K562 (cell line): Measurements from ENCODE around the gene IL34. TPM values are rescaled to one million over a fixed set of nuclear protein-coding genes. Genes with fewer than 3 reads are reported as not detected.
A peak's percentile ranks its signal among the peaks of the same experiment; 100 is the strongest.

Source experiments
- ATAC-seq: fragments of 200-7000 bp; cut with Tn5 transposase; 3 replicates; pipeline ENCODE4 v1.9.1; 2020; ENCODE audit warnings: moderate library complexity
- BruUV-seq: library from RNA; stranded (reverse); fragments of 400-500 nt; replicated peaks from 2 replicates; lab custom pipeline; 2021; lab: Mats Ljungman, UMichigan
- CTCF ChIA-PET: fragments of 300-600 bp; formaldehyde crosslinking; extraction: SDS; loops from one replicate; lab custom pipeline; 2021; ENCODE audit warnings: low intra/inter-chr PET ratio; lab: Yijun Ruan, JAX
- POLR2A ChIA-PET: fragments of 300-600, 350-650 bp; sonication (Branson Sonifier 250); formaldehyde crosslinking; extraction: SDS; loops from one replicate; lab custom pipeline; 2021; ENCODE audit warnings: antibody characterized with exemption, inconsistent platforms; lab: Yijun Ruan, JAX
- DNase-seq, 4 experiments: peaks; one replicate each; pipeline versions ENCODE4 v3.0.0 to v3.0.0-alpha.2; 2011 to 2018; ENCODE audit warnings: low spot score in 3 of 4, mixed read lengths in 3 of 4; ENCODE audit errors: extremely low read depth in 1 of 4
- FAIRE-seq: peaks from 2 replicates; lab custom pipeline; 2011; peaks lifted over from hg19 to GRCh38; lab: Jason Lieb, UNC
- H2AFZ ChIP-seq: 2 replicates; pipeline ENCODE4 v1.6.0; 2011; ENCODE audit warnings: low read depth, low read length, control low read depth, inconsistent platforms
- H3K27ac ChIP-seq: fragments of 200-600 bp; 3 replicates; pipeline ENCODE4 v1.8.0; 2011; ENCODE audit warnings: low read depth, mild to moderate bottlenecking, control low read depth, inconsistent platforms, low read length, moderate library complexity, mixed read lengths; ENCODE audit errors: extremely low read depth
- H3K27me3 ChIP-seq, 2 experiments: fragments of 300-600 bp in 1 of 2; 2 replicates in 1 of 2; 3 replicates in 1 of 2; pipeline versions ENCODE4 v1.6.0 to v1.8.0; 2011; ENCODE audit warnings: inconsistent platforms in 2 of 2, low read length in 2 of 2, mild to moderate bottlenecking in 1 of 2, mixed read lengths in 1 of 2, moderate library complexity in 1 of 2; ENCODE audit not compliant: control insufficient read depth in 2 of 2, insufficient read depth in 2 of 2
- H3K36me3 ChIP-seq: fragments of 300-600 bp; 3 replicates; pipeline ENCODE4 v1.8.0; 2011; ENCODE audit warnings: mild to moderate bottlenecking, low read length, inconsistent platforms; ENCODE audit not compliant: control insufficient read depth, insufficient read depth
- H3K4me1 ChIP-seq, 2 experiments: fragments of 200-600 bp in 1 of 2; replicated peaks in 1 of 2; 2 replicates in 1 of 2; 3 replicates in 1 of 2; pipeline versions ENCODE4 v1.5.1 to v1.8.0; 2011; ENCODE audit warnings: inconsistent platforms in 2 of 2, low read length in 2 of 2, mild to moderate bottlenecking in 1 of 2, mixed read lengths in 1 of 2, moderate library complexity in 1 of 2; ENCODE audit not compliant: control insufficient read depth in 2 of 2, insufficient read depth in 2 of 2
- H3K4me2 ChIP-seq: 2 replicates; pipeline ENCODE4 v1.6.1; 2011; ENCODE audit warnings: low read length, control low read depth, inconsistent platforms, mixed read lengths; ENCODE audit not compliant: insufficient read depth
- H3K4me3 ChIP-seq: fragments of 200-600 bp; sonication (generic), shearing (Covaris generic); 2 replicates; pipeline ENCODE4 v1.5.1; 2016; ENCODE audit warnings: control low read depth, inconsistent platforms
- H3K79me2 ChIP-seq: fragments of 200-600 bp; 3 replicates; pipeline ENCODE4 v1.8.0; 2011; ENCODE audit warnings: low read length, inconsistent platforms; ENCODE audit not compliant: control insufficient read depth, insufficient read depth
- H3K9ac ChIP-seq, 2 experiments: 2 replicates each; pipeline versions ENCODE4 v1.6.0 to v1.6.1; 2011; ENCODE audit warnings: low read depth in 2 of 2, low read length in 2 of 2, control low read depth in 1 of 2, inconsistent platforms in 1 of 2, mild to moderate bottlenecking in 1 of 2, mixed read lengths in 1 of 2; ENCODE audit not compliant: insufficient read depth in 1 of 2
- H3K9me1 ChIP-seq: one replicate; pipeline ENCODE4 v1.6.0; 2011; ENCODE audit warnings: inconsistent platforms, mild to moderate bottlenecking, low read length, moderate library complexity; ENCODE audit not compliant: control insufficient read depth, insufficient read depth
- H3K9me3 ChIP-seq: replicated peaks from 2 replicates; pipeline ENCODE4 v1.5.1; 2011; ENCODE audit warnings: low read depth, low read length, inconsistent platforms; ENCODE audit not compliant: control insufficient read depth, insufficient read depth
- H4K20me1 ChIP-seq: replicated peaks from 2 replicates; pipeline ENCODE4 v1.6.1; 2011; ENCODE audit warnings: low read length, inconsistent platforms, mixed read lengths; ENCODE audit not compliant: control insufficient read depth, insufficient read depth
- C11orf30 ChIP-seq: fragments of 450-650 bp; IDR thresholded peaks from 2 replicates; pipeline ENCODE4 v1.6.1; 2016; ENCODE audit warnings: low read depth, mild to moderate bottlenecking
- JUN ChIP-seq, 2 experiments: sonication (generic) in 1 of 2; formaldehyde crosslinking in 1 of 2; IDR thresholded peaks; 2 replicates each; pipeline versions ENCODE4 v1.6.1 to v1.8.0; 2012 to 2022; ENCODE audit warnings: borderline replicate concordance in 2 of 2, mild to moderate bottlenecking in 2 of 2, improper control_type of control experiment in 1 of 2, low read depth in 1 of 2, low read length in 1 of 2, missing genetic modification reagents in 1 of 2
- RBM15 ChIP-seq: fragments of 200-400 bp; formaldehyde crosslinking; IDR thresholded peaks from 2 replicates; pipeline ENCODE4 v1.6.1; 2018; ENCODE audit warnings: mild to moderate bottlenecking, low read length, moderate library complexity; ENCODE audit not compliant: insufficient read depth
- SAFB ChIP-seq: fragments of 200-400 bp; formaldehyde crosslinking; IDR thresholded peaks from 2 replicates; pipeline ENCODE4 v1.6.1; 2017; ENCODE audit warnings: low read depth, low read length, borderline replicate concordance
- YY1 ChIP-seq, 3 experiments: IDR thresholded peaks; 2 replicates each; pipeline ENCODE4 v1.6.1; 2011; ENCODE audit warnings: low read length in 2 of 3, mild to moderate bottlenecking in 2 of 3, moderate library complexity in 2 of 3, borderline replicate concordance in 1 of 3, control low read depth in 1 of 3, low read depth in 1 of 3; ENCODE audit not compliant: insufficient read depth in 3 of 3, insufficient replicate concordance in 2 of 3, control insufficient read depth in 1 of 3, insufficient read length in 1 of 3; ENCODE audit errors: extremely low read depth in 1 of 3
- ZNF232 ChIP-seq: sonication (generic); formaldehyde crosslinking; IDR thresholded peaks from 2 replicates; pipeline ENCODE4 v1.8.0; 2022; ENCODE audit warnings: mild to moderate bottlenecking, missing genetic modification reagents
- WGBS: fragments of 100-300 bp; shearing (Covaris generic); methylation state at CpG from one replicate; pipeline ENCODE4 v1.1.6; 2016; ENCODE audit warnings: low coverage, mixed read lengths; ENCODE audit not compliant: insufficient coverage; ENCODE audit errors: missing lambda C conversion rate; 5-methylcytosine and 5-hydroxymethylcytosine counted together
- in situ Hi-C: fragments of 300-500 bp; cut with MboI; formaldehyde crosslinking; loops from 4 replicates; pipeline ENCODE4 v1.15.0; 2018; ENCODE audit warnings: inconsistent platforms, mixed read lengths
- intact Hi-C: fragments of 100-400 bp; cut with micrococcal nuclease; formaldehyde crosslinking; loops from 2 replicates; pipeline ENCODE4 v1.14.2; 2022
- polyA plus RNA-seq, 8 experiments: library from polyadenylated mRNA; depleted of rRNA in 4 of 8; stranded (reverse) in 5 of 8; unstranded in 3 of 8; fragments of >200 nt; fragmentation: Nextera tagmentation in 2 of 8; fragmentation: Illumina TruSeq in 1 of 8; extraction: Ambion mirVana in 2 of 8; extraction: Trizol in 1 of 8; gene quantifications; 2 replicates each; pipeline versions ENCODE4 v1.2.1 to v1.2.3, GENCODE V29; 2011 to 2014; ENCODE audit warnings: inconsistent platforms in 1 of 8, missing spikeins in 1 of 8
- total RNA-seq, 7 experiments: library from RNA; depleted of rRNA in 6 of 7; stranded (reverse); fragments of >200 nt in 6 of 7; fragmentation: Illumina TruSeq in 2 of 7; extraction: Trizol in 2 of 7; gene quantifications; 2 replicates each; pipeline versions ENCODE4 v1.2.1 to v1.2.3, GENCODE V29; 2011 to 2021; ENCODE audit warnings: low replicate concordance in 1 of 7

Gene IL34
- total and polyA plus RNA-seq, 9 of the 15 experiments (the other 6 are each of a cell fraction or from before 2014, with no cell fraction given) = 0.07 to 0.18 (median 0.10) TPM; not detected in 6

DNA sequence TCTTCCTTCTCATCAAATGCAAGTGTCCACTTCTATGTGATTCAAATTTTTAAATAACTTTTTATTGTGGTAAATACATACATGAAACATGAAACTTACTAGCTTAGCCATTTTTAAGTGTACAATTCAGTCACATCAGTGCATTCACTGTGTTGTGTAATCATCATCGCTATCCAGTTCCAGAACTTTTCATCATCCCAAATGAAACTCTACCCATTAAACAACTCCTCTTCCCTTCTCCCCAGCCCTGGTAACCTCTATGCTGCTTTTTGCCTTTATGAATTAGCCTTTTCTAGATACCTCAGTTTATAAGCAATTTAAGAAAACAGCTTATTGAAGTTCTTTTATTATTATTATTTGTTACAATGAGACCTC is 41.1 kb upstream of the IL34 start:
- WGBS = 0% methylated on average over 1 of the region's 1 CpG
- ATAC-seq (no peak), DNase-seq (no peak), FAIRE-seq (no peak)
- H3K27ac ChIP-seq = no peak overlapping the region
- ChIA-PET POLR2A (interaction anchor here (1.0 kb wide), 1 partner anchor 61 kb away, joined by 3 read pairs; no protein-coding TSS in a partner anchor), CTCF (no interaction called here)
- TF ChIP-seq ZNF232 = no peak
- TF ChIP-seq SAFB = no peak
- intact Hi-C loops = no loop called here
- H2AFZ ChIP-seq = no peak overlapping the region
- no TSS peak for BruUV-seq
- no peaks in the 10 kb centered on the region for H3K9me1 ChIP-seq
- no peaks in the 10 kb centered on the region for H3K9me3 ChIP-seq
- H3K4me1 ChIP-seq = peaks cover 0 to 3% of the 10 kb centered on the region in 2 experiments; a peak in 1 of 5 replicates
- in situ Hi-C loops = no loop called here
- H3K79me2 ChIP-seq = no peaks in the 10 kb centered on the region
- no peak overlapping the region for H3K4me2 ChIP-seq
- H4K20me1 ChIP-seq = 0 out of 2 replicates have a peak, but pooled peaks cover 3% of the 10 kb centered on the region
- H3K27me3 ChIP-seq = peaks cover 14 to 41% of the 10 kb centered on the region in 2 experiments; a peak in 4 of 5 replicates
- no peaks in the 10 kb centered on the region for H3K36me3 ChIP-seq
- H3K9ac ChIP-seq = no peak overlapping the region
- H3K4me3 ChIP-seq = no peak overlapping the region

DNA sequence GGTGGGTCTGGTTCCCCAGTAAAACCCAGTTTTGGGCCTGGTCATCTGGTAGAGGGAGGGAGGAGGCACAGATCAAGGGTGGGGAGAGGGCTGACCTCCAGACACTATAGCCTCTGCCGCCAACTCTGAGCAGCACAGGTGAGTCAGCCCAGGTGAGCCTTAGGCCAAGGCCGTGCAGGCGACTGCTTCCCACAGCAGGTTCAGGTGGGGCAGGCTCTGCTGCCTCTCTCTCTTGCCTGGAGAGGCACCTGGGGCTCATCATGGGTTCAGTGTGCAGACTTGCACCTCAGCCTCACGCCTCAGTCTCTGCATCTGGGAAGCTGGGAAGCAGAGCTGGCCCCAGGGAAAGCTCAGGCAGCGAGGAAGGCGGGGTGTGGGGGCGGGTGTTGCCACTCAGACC is 37.8 kb upstream of the IL34 start:
- Histone ChIP-seq H3K4me3 (no peak overlapping the region), H3K4me1 (peaks cover 0 to 3% of the 10 kb centered on the region in 2 experiments; a peak in 1 of 5 replicates), H3K27ac (no peak overlapping the region), H3K79me2 (no peaks in the 10 kb centered on the region), H3K9me1 (no peaks in the 10 kb centered on the region), H3K9ac (peak overlapping the region in 1 of 2 experiments; percentile 28; a peak in 1 of 4 replicates), H2AFZ (no peak overlapping the region), H3K9me3 (no peaks in the 10 kb centered on the region), H4K20me1 (no peaks in the 10 kb centered on the region), H3K4me2 (no peak overlapping the region), H3K27me3 (peaks cover 14 to 48% of the 10 kb centered on the region in 2 experiments; a peak in 4 of 5 replicates), H3K36me3 (no peaks in the 10 kb centered on the region)
- in situ Hi-C loops (no loop called here), intact Hi-C loops (no loop called here)
- ATAC-seq (no peak), FAIRE-seq (no peak), DNase-seq (peak in 1 of 4 experiments; percentile 13)
- CTCF ChIA-PET = no interaction called here
- POLR2A ChIA-PET = no interaction called here
- 17% methylated on average over 7 of the region's 7 CpGs for WGBS
- no peak for TF ChIP-seq RBM15
- TF ChIP-seq JUN (IDR thresholded peaks at IDR 0.05; ENCODE audit: borderline replicate concordance, low read depth, low read length) = no peak
- no peak for TF ChIP-seq JUN (CRISPR knock-in tag; IDR thresholded peaks at IDR 0.05; ENCODE audit: borderline replicate concordance)
- no peak for TF ChIP-seq YY1 (IDR thresholded peaks at IDR 0.05; ENCODE audit: borderline replicate concordance in 1 of 3, control insufficient read depth in 1 of 3, extremely low read depth in 1 of 3, insufficient read depth in 3 of 3, insufficient read length in 1 of 3, insufficient replicate concordance in 2 of 3, low read depth in 1 of 3, low read length in 2 of 3)
- no peak for TF ChIP-seq C11orf30
- no TSS peak for BruUV-seq
